GM12878 (cell line): ENCODE results near the gene EVI2B. TPM values are rescaled to one million over a fixed set of nuclear protein-coding genes. Genes with fewer than 3 reads are reported as not detected.

ENCODE experiments used
- ATAC-seq: fragments of 200-7000 bp; cut with Tn5 transposase; 3 replicates; pipeline ENCODE4 v1.9.1; 2020; ENCODE audit warnings: mild to moderate bottlenecking, moderate library complexity
- BruUV-seq: library from RNA; stranded (reverse); fragments of 400-500 nt; replicated peaks from 2 replicates; lab custom pipeline; 2021; lab: Mats Ljungman, UMichigan
- CTCF ChIA-PET: fragments of 300-600 bp; sonication (Branson Sonifier 250); formaldehyde crosslinking; extraction: SDS; loops from one replicate; lab custom pipeline; 2021; ENCODE audit warnings: inconsistent platforms; lab: Yijun Ruan, JAX
- POLR2A ChIA-PET: fragments of 350-600 bp; formaldehyde crosslinking; extraction: SDS; loops from one replicate; lab custom pipeline; 2021; ENCODE audit warnings: inconsistent platforms; lab: Charles Lee
- RAD21 ChIA-PET: fragments of 300-600 bp; sonication (Branson Sonifier 250); formaldehyde crosslinking; loops from one replicate; lab custom pipeline; 2023; ENCODE audit warnings: antibody characterized with exemption; ENCODE audit not compliant: unreplicated experiment; lab: Charles Lee
- SMC1A ChIA-PET: fragments of 300-600 bp; sonication (Branson Sonifier 250); formaldehyde crosslinking; loops from one replicate; lab custom pipeline; 2023; ENCODE audit not compliant: unreplicated experiment, uncharacterized antibody; lab: Charles Lee
- DNase-seq: peaks from one replicate; pipeline ENCODE4 v3.0.0-alpha.2; 2011; ENCODE audit warnings: low read depth, low spot score
- FAIRE-seq: peaks from 3 replicates; lab custom pipeline; 2011; peaks lifted over from hg19 to GRCh38; lab: Jason Lieb, UNC
- H2AFZ ChIP-seq: 2 replicates; pipeline ENCODE4 v1.6.0; 2011; ENCODE audit warnings: low read depth, low read length, control low read depth; ENCODE audit not compliant: control insufficient read depth
- H3K27ac ChIP-seq: 2 replicates; pipeline ENCODE4 v1.5.1; 2011; ENCODE audit warnings: control low read depth; ENCODE audit not compliant: control insufficient read depth, insufficient read depth
- H3K27me3 ChIP-seq, 2 experiments: replicated peaks in 1 of 2; 2 replicates each; pipeline versions ENCODE4 v1.6.0 to v1.6.1; 2011; ENCODE audit warnings: low read length in 1 of 2; ENCODE audit not compliant: control insufficient read depth in 2 of 2, insufficient read depth in 2 of 2
- H3K36me3 ChIP-seq, 2 experiments: 2 replicates each; pipeline ENCODE4 v1.5.1; 2011; ENCODE audit warnings: low read length in 1 of 2; ENCODE audit not compliant: control insufficient read depth in 2 of 2, insufficient read depth in 2 of 2
- H3K4me1 ChIP-seq: 2 replicates; pipeline ENCODE4 v1.6.1; 2011; ENCODE audit warnings: mild to moderate bottlenecking, low read length, moderate library complexity, mixed read lengths; ENCODE audit not compliant: control insufficient read depth, insufficient read depth
- H3K4me2 ChIP-seq: 2 replicates; pipeline ENCODE4 v1.6.0; 2011; ENCODE audit warnings: control low read depth; ENCODE audit not compliant: control insufficient read depth, insufficient read depth
- H3K4me3 ChIP-seq: fragments of 200-600 bp; sonication (generic); 2 replicates; pipeline ENCODE4 v1.5.1; 2016
- H3K79me2 ChIP-seq: 2 replicates; pipeline ENCODE4 v1.6.0; 2011; ENCODE audit warnings: low read length; ENCODE audit not compliant: control insufficient read depth, insufficient read depth
- H3K9ac ChIP-seq: 2 replicates; pipeline ENCODE4 v1.8.0; 2011; ENCODE audit warnings: low read length, control low read depth, mixed read lengths; ENCODE audit not compliant: control insufficient read depth, insufficient read depth
- H3K9me3 ChIP-seq: replicated peaks from 3 replicates; pipeline ENCODE4 v1.5.1; 2011; ENCODE audit warnings: mild to moderate bottlenecking, low read length; ENCODE audit not compliant: control insufficient read depth, insufficient read depth
- H4K20me1 ChIP-seq: 2 replicates; pipeline ENCODE4 v1.6.0; 2011; ENCODE audit not compliant: control insufficient read depth, insufficient read depth
- DPF2 ChIP-seq: fragments of 450-650 bp; IDR thresholded peaks from 2 replicates; pipeline ENCODE4 v1.6.1; 2017; ENCODE audit warnings: mild to moderate bottlenecking
- ESRRA ChIP-seq: IDR thresholded peaks from 2 replicates; pipeline ENCODE4 v1.6.1; 2012; ENCODE audit warnings: mild to moderate bottlenecking, low read length, improper control_type of control experiment
- NR2C2 ChIP-seq: IDR thresholded peaks from 2 replicates; pipeline ENCODE4 v1.6.1; 2011; ENCODE audit warnings: borderline replicate concordance, low read depth; ENCODE audit not compliant: control insufficient read depth, insufficient read length
- WGBS: methylation state at CpG from one replicate; pipeline ENCODE4 v1.1.6; 2016; ENCODE audit warnings: low lambda C conversion rate; ENCODE audit not compliant: insufficient replicate concordance, insufficient coverage; ENCODE audit errors: missing lambda C conversion rate; 5-methylcytosine and 5-hydroxymethylcytosine counted together
- in situ Hi-C: fragments of 300-500 bp; cut with MboI; formaldehyde crosslinking; loops from 9 replicates; pipeline ENCODE4 v1.14.3; 2018; ENCODE audit warnings: mixed read lengths
- intact Hi-C: fragments of 100-400 bp; cut with micrococcal nuclease; formaldehyde crosslinking; loops from one replicate; pipeline ENCODE4 v1.14.2; 2022; ENCODE audit not compliant: unreplicated experiment
- polyA plus RNA-seq, 11 experiments: library from polyadenylated mRNA; depleted of rRNA in 4 of 11; unstranded in 6 of 11; stranded (reverse) in 5 of 11; fragments of >200 nt; fragmentation: Nextera tagmentation in 4 of 11; fragmentation: Illumina TruSeq in 1 of 11; extraction: Ambion mirVana in 4 of 11; extraction: Trizol in 1 of 11; gene quantifications; 1 replicate in 1 of 11; 2 replicates in 10 of 11; pipeline versions ENCODE4 v1.2.1 to v1.2.3, GENCODE V29; 2011 to 2016; ENCODE audit warnings: inconsistent platforms in 2 of 11, missing spikeins in 2 of 11, low read depth in 1 of 11
- total RNA-seq, 4 experiments: library from RNA; depleted of rRNA in 3 of 4; stranded (reverse); fragments of >200 nt in 3 of 4; fragmentation: Illumina TruSeq in 1 of 4; extraction: Trizol in 1 of 4; gene quantifications; 2 replicates each; pipeline versions ENCODE4 v1.2.1 to v1.2.3, GENCODE V29; 2013 to 2021
- TF ChIP-seq, protein P1 (sequence below): fragments of 450-650 bp; IDR thresholded peaks from 2 replicates; pipeline ENCODE4 v1.6.1; 2018; ENCODE audit warnings: borderline replicate concordance, mild to moderate bottlenecking; ENCODE audit not compliant: partially characterized antibody

Gene EVI2B
- total and polyA plus RNA-seq, 10 of the 15 experiments (the other 5 are each of a cell fraction or from before 2014, with no cell fraction given) = 26.2 to 195 (median 52.0) TPM

DNA sequence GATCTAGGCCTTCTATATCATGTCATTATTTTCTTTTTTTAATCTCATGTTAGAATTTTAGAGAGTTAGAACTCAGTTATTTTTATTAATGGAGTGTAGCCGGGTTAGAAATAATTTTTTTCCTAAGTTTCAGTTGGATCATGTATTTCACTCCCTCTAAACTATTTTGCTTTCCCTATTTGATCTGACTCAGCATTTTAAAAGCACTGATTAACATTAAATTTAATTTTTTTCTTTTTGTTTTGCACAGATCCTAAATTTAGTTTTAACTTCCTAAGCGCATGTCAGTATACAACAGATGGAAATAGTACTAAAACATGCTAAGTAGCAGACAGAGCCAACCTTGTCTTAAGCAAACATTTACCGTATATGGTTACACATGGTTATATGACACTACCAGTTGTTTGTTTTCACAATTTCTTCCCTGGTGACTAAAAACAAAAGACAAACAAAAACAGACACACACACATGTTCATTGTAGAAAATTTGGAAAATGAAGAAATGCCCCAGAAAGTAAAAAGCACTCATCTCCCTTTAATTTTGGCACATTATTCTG is 44.1 kb upstream of the EVI2B start:
- Histone ChIP-seq H3K79me2 (no peaks in the 10 kb centered on the region), H3K9me3 (no peaks in the 10 kb centered on the region), H3K27ac (no peak overlapping the region), H3K4me3 (no peak overlapping the region), H4K20me1 (no peaks in the 10 kb centered on the region), H3K36me3 (peaks cover 0 to 22% of the 10 kb centered on the region in 2 experiments; a peak in 2 of 4 replicates), H3K27me3 (no peaks in the 10 kb centered on the region), H3K4me2 (no peak overlapping the region), H3K9ac (no peak overlapping the region), H3K4me1 (no peaks in the 10 kb centered on the region), H2AFZ (no peak overlapping the region)
- in situ Hi-C loops (no loop called here), intact Hi-C loops (no loop called here)
- DNase-seq = no peak
- WGBS = 81% methylated on average over 3 of the region's 3 CpGs
- TF ChIP-seq DPF2 (no peak), NR2C2 (no peak), ESRRA (no peak)
- TF ChIP-seq, protein P1, sequence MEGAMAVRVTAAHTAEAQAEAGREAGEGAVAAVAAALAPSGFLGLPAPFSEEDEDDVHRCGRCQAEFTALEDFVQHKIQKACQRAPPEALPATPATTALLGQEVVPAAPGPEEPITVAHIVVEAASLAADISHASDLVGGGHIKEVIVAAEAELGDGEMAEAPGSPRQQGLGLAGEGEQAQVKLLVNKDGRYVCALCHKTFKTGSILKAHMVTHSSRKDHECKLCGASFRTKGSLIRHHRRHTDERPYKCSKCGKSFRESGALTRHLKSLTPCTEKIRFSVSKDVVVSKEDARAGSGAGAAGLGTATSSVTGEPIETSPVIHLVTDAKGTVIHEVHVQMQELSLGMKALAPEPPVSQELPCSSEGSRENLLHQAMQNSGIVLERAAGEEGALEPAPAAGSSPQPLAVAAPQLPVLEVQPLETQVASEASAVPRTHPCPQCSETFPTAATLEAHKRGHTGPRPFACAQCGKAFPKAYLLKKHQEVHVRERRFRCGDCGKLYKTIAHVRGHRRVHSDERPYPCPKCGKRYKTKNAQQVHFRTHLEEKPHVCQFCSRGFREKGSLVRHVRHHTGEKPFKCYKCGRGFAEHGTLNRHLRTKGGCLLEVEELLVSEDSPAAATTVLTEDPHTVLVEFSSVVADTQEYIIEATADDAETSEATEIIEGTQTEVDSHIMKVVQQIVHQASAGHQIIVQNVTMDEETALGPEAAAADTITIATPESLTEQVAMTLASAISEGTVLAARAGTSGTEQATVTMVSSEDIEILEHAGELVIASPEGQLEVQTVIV = no peak
- FAIRE-seq = no peak
- CTCF ChIA-PET = no interaction called here
- RAD21 ChIA-PET = no interaction called here
- no TSS peak for BruUV-seq
- ATAC-seq = no peak
- POLR2A ChIA-PET = no interaction called here
- SMC1A ChIA-PET = interaction anchor here (2.1 kb wide), 1 partner anchor 15 kb away, joined by 7 read pairs; no protein-coding TSS in a partner anchor
